ENCODE results near the gene SHISAL1. TPM values are rescaled to one million over a fixed set of nuclear protein-coding genes. Genes with fewer than 3 reads are reported as not detected.

SHISAL1 gene
- total RNA-seq, 1 experiment from 2014 or later = not detected

DNA sequence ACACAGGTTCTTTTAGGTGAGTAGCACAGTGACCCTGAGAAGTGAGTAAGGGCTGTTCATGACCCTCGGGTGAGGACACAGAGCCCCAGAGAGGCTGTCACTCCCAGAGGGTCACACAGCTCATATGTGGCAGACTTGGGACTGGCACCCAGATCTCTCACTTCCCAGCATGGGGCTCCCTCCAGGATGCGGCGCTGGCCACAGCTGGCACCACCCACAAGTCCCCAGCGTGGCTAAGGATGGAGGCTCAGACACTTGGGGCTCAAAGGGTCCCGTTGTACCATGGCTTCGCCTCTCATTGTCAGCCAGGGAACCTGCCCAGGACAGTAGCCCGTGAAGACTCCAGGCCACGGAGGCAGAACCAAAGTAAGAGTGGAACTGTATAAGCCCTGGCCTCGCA is 6.0 kb upstream of the SHISAL1 start:
- intact Hi-C loops (cut with micrococcal nuclease; ENCODE audit: unreplicated experiment) = no loop called here
- no peak for TF ChIP-seq CTCF (IDR thresholded peaks at IDR 0.05; ENCODE audit: unreplicated experiment)
- no peaks in the 10 kb centered on the region for H3K36me3 Mint-ChIP-seq (ENCODE audit: insufficient read depth, unreplicated experiment)
- no peaks in the 10 kb centered on the region for H3K9me3 Mint-ChIP-seq (ENCODE audit: low read depth, unreplicated experiment)
- peaks cover 62% of the 10 kb centered on the region for H3K27me3 Mint-ChIP-seq (ENCODE audit: unreplicated experiment)
- no peak overlapping the region for H3K27ac Mint-ChIP-seq (ENCODE audit: unreplicated experiment)
- no peaks in the 10 kb centered on the region for H3K4me1 Mint-ChIP-seq (ENCODE audit: low read depth, unreplicated experiment)
- no TSS peak for BruUV-seq (replicated peaks)
- CTCF ChIA-PET = no interaction called here
- DNase-seq = no peak
- H3K4me3 Mint-ChIP-seq (ENCODE audit: low read depth, unreplicated experiment) = no peak overlapping the region

- intact Hi-C loops (cut with micrococcal nuclease; ENCODE audit: unreplicated experiment) = no loop called here
- Mint-ChIP-seq H3K27me3 (ENCODE audit: unreplicated experiment) (peaks cover 55% of the 10 kb centered on the region), H3K27ac (ENCODE audit: unreplicated experiment) (no peak overlapping the region), H3K36me3 (ENCODE audit: insufficient read depth, unreplicated experiment) (no peaks in the 10 kb centered on the region), H3K9me3 (ENCODE audit: low read depth, unreplicated experiment) (no peaks in the 10 kb centered on the region), H3K4me1 (ENCODE audit: low read depth, unreplicated experiment) (no peaks in the 10 kb centered on the region), H3K4me3 (ENCODE audit: low read depth, unreplicated experiment) (no peak overlapping the region)
- CTCF ChIA-PET = no interaction called here
- DNase-seq = no peak
- BruUV-seq (replicated peaks) = no TSS peak
- no peak for TF ChIP-seq CTCF (IDR thresholded peaks at IDR 0.05; ENCODE audit: unreplicated experiment)
Measured at GRCh38 chr22:44317886-44318637, 5.3 kb upstream of the SHISAL1 start.

DNA sequence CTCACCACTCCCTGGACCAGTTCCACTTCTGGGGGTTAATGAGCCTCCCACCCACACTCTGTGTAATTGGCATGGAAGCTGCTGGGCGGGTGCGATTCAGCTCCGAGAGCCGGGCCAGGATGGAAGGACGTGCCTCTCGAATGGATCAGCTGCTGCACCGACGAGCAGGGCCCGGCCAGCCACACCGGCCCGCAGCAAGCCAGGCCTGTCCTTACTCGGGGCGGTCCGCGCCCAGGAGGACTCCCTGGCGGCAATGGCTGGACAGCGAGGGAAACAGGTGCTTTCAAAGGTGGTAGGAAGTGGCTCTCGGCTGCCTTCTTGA is 4.3 kb upstream of the SHISAL1 start:
- no peak overlapping the region for H3K4me3 Mint-ChIP-seq (ENCODE audit: low read depth, unreplicated experiment)
- H3K9me3 Mint-ChIP-seq (ENCODE audit: low read depth, unreplicated experiment) = no peaks in the 10 kb centered on the region
- DNase-seq = no peak
- H3K27ac Mint-ChIP-seq (ENCODE audit: unreplicated experiment) = no peak overlapping the region
- intact Hi-C loops (cut with micrococcal nuclease; ENCODE audit: unreplicated experiment) = no loop called here
- no peaks in the 10 kb centered on the region for H3K4me1 Mint-ChIP-seq (ENCODE audit: low read depth, unreplicated experiment)
- CTCF ChIA-PET = no interaction called here
- BruUV-seq (replicated peaks) = no TSS peak
- no peaks in the 10 kb centered on the region for H3K36me3 Mint-ChIP-seq (ENCODE audit: insufficient read depth, unreplicated experiment)
- H3K27me3 Mint-ChIP-seq (ENCODE audit: unreplicated experiment) = peaks cover 55% of the 10 kb centered on the region
- TF ChIP-seq CTCF (IDR thresholded peaks at IDR 0.05; ENCODE audit: unreplicated experiment) = no peak

DNA sequence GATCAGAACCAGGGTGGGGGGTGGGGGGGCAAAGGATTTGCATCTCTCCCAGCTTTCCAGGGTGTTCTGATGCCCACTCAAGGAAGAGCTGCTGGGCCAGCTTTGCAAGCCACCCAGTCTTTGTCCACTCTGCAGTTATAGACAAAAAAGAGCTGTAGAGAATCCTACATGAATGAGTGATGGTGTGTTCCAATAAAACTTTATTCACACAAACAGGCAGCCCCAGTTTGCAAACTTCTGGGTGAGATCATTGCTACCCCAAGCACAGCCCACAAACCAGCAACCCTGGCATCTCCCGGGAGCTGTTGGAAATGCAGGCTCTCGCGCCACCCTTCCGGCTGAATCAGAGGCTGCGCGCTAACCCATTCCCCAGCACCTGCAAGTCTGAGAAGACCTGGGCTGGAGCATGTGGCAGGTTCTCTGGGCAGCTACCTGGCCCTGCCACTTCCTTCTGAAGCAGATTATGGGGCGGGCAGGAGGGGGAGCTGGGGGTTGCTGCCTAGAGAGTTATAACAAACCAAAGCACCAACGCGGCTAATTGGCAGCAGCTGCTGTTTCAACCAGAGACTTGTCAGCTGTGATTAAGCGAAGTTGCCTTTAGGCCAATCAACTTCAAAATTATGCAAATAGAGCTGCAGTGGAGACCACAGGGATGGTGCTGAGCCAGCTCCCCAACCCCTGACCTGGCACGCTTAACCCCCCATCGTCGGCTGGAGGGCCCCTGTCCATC is 3.8 kb upstream of the SHISAL1 start:
- no peak for DNase-seq
- intact Hi-C loops (cut with micrococcal nuclease; ENCODE audit: unreplicated experiment) = no loop called here

More for the DNA sequence above, 3.8 kb upstream of the SHISAL1 start:
- Mint-ChIP-seq H3K4me1 (ENCODE audit: low read depth, unreplicated experiment) (no peaks in the 10 kb centered on the region), H3K9me3 (ENCODE audit: low read depth, unreplicated experiment) (no peaks in the 10 kb centered on the region), H3K4me3 (ENCODE audit: low read depth, unreplicated experiment) (no peak overlapping the region), H3K27me3 (ENCODE audit: unreplicated experiment) (peaks cover 53% of the 10 kb centered on the region), H3K27ac (ENCODE audit: unreplicated experiment) (no peak overlapping the region), H3K36me3 (ENCODE audit: insufficient read depth, unreplicated experiment) (no peaks in the 10 kb centered on the region)
- BruUV-seq (replicated peaks) = no TSS peak
- no peak for TF ChIP-seq CTCF (IDR thresholded peaks at IDR 0.05; ENCODE audit: unreplicated experiment)
- CTCF ChIA-PET = no interaction called here
